HL-60 (cell line): ENCODE data around the gene WNT3.

ENCODE experiments used
- CTCF ChIP-seq: IDR thresholded peaks from one replicate; pipeline ENCODE4 v1.5.1; 2011; ENCODE audit warnings: low read length, control low read depth, inconsistent platforms; ENCODE audit not compliant: insufficient read depth
- POLR2AphosphoS5 ChIP-seq: IDR thresholded peaks from 2 replicates; pipeline ENCODE4 v1.6.1; 2012; ENCODE audit warnings: low read depth
- REST ChIP-seq: IDR thresholded peaks from 2 replicates; pipeline ENCODE4 v1.6.1; 2012; ENCODE audit warnings: low read depth; ENCODE audit not compliant: insufficient replicate concordance

GRCh38 chr17:46831573-46832330, 13.3 kb upstream of the WNT3 start:
- TF ChIP-seq CTCF (no peak), POLR2AphosphoS5 (no peak), REST (no peak)
